H1 (cell line): ENCODE results near the gene ZNF101. TPM values are rescaled to one million over a fixed set of nuclear protein-coding genes. Genes with fewer than 3 reads are reported as not detected.
A peak's percentile ranks its signal among the peaks of the same experiment; 100 is the strongest.

Experiments
- KDM1A ChIP-seq: fragments of 200-600, 300-600 bp; sonication (generic); IDR thresholded peaks from 2 replicates; pipeline ENCODE4 v1.7.1; 2016; ENCODE audit warnings: mild to moderate bottlenecking, low read length, borderline replicate concordance
- NANOG ChIP-seq: IDR thresholded peaks from 2 replicates; pipeline ENCODE4 v1.6.1; 2011; ENCODE audit warnings: low read length, low read depth, mild to moderate bottlenecking, inconsistent platforms; ENCODE audit not compliant: insufficient read depth, poor library complexity, severe bottlenecking
- PHF8 ChIP-seq: fragments of 200-600 bp; sonication (generic); conservative IDR thresholded peaks from 2 replicates; pipeline ENCODE4 v1.7.1; 2012; ENCODE audit warnings: low read depth, mild to moderate bottlenecking, inconsistent platforms, low read length, moderate library complexity
- RBBP5 ChIP-seq: IDR thresholded peaks from 2 replicates; pipeline ENCODE4 v1.7.1; 2012; ENCODE audit warnings: low read depth, mild to moderate bottlenecking, inconsistent platforms, low read length, moderate library complexity, borderline replicate concordance
- RFX5 ChIP-seq: IDR thresholded peaks from 2 replicates; pipeline ENCODE4 v1.6.1; 2011; ENCODE audit warnings: low read depth, low read length, improper control_type of control experiment, borderline replicate concordance
- SAP30 ChIP-seq: fragments of 300-600 bp; sonication (generic); IDR thresholded peaks from 2 replicates; pipeline ENCODE4 v1.7.1; 2012; ENCODE audit warnings: low read length, moderate library complexity, mild to moderate bottlenecking, inconsistent platforms; ENCODE audit not compliant: insufficient read depth, insufficient replicate concordance
- YY1 ChIP-seq: IDR thresholded peaks from 2 replicates; pipeline ENCODE4 v1.6.1; 2011; ENCODE audit warnings: low read depth, mild to moderate bottlenecking, low read length
- polyA plus RNA-seq, 7 experiments: library from polyadenylated mRNA; depleted of rRNA in 3 of 7; stranded (reverse) in 5 of 7; unstranded in 2 of 7; fragments of >200 nt in 5 of 7; fragments of 200-250 nt in 2 of 7; gene quantifications; 1 replicate in 5 of 7; 2 replicates in 1 of 7; 4 replicates in 1 of 7; pipeline versions ENCODE4 v1.2.1 to v1.2.3, GENCODE V29; 2011 to 2013; ENCODE audit warnings: missing spikeins in 2 of 7, mixed read lengths in 2 of 7
- total RNA-seq: library from RNA; stranded (reverse); fragmentation: NEBNext Ultra II Directional; extraction: Animal tissue kit (Norgen Biotek cat#: 25700); gene quantifications from 2 replicates; pipeline ENCODE4 v1.2.1, GENCODE V29; 2021
- TF ChIP-seq, protein P1 (sequence below): IDR thresholded peaks from 2 replicates; pipeline ENCODE4 v1.6.1; 2012; ENCODE audit warnings: inconsistent platforms

ZNF101 gene
- total and polyA plus RNA-seq, 2 of the 8 experiments (the other 6 are each of a cell fraction or from before 2014, with no cell fraction given): 13.0 to 50.9 TPM

DNA sequence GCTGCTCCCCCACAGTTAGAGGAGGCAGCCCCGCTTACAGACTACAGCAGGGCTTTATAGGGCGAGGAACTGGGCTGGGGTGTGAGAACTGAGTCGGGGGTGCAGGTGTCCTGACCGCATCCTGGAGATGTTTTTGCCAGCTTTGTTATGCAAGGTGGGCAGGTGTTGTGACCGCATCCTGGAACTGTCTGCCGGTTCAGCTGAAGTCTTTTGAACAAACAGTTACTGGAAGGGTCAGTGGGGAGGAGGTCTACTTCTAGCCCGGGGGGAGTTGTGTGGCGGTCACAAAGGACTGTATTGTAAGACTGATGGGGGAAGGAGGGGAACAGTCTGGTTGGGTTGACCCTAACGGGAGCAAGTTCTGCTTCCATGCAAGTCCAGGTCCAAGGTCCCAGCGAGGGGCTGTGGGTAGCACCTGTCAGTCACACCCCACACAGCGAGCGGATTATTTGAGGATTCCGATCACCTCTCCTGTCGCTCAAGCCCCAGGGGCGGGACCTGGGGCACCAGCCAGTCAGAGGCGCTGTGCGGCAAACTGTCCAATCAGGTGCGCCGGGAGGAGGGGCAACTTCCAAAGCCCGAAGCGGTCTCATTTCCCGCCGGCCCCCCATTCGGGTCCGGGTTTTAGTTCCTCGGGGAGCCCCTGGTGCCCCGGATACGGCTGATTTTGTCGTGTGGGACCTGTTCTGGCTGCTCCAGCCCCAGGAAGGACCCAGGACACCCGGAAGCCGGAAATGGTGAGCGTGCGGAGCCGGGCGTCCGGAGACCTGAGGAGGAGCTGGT is at the start of gene ZNF101 (continued):
- TF ChIP-seq PHF8 (peak; percentile 65), RFX5 (no peak), NANOG (no peak), RBBP5 (no peak), SAP30 (no peak), KDM1A (no peak), YY1 (no peak; the same call in 1 of the 2 replicates)
- TF ChIP-seq, protein P1, sequence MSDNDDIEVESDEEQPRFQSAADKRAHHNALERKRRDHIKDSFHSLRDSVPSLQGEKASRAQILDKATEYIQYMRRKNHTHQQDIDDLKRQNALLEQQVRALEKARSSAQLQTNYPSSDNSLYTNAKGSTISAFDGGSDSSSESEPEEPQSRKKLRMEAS: no peak
